Measurements from ENCODE around the gene SLC26A11.

SLC26A11 gene

GRCh38 chr17:80223838-80224497 lies 3.7 kb downstream of the SLC26A11 start:
- no peak for TF ChIP-seq CTCF (IDR thresholded peaks at IDR 0.05; ENCODE audit: extremely low read depth, missing control alignments)
- no peak for DNase-seq (ENCODE audit: low spot score)

DNA sequence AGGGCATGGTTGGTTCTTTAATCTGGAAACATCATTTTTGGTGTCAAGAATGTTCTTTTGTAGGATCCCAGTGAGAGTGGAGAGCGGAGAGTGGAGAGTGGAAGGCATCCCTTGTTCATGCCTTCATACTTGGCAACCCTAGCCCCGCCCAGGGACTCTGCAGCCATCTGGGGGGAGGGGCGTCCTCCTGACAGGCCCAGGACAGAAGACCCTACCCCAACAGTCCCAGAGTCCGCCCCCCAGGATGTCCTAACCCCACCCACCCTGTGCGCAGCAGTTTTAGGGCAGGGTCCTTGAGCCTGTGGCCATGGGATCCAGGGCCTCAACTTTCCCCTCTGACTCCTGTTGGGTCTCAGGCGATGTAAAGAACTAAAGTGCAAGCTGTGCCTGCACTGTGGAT lies 4.5 kb downstream of the SLC26A11 start:
- TF ChIP-seq CTCF (IDR thresholded peaks at IDR 0.05; ENCODE audit: extremely low read depth, missing control alignments) = no peak
- DNase-seq (ENCODE audit: low spot score) = no peak

DNA sequence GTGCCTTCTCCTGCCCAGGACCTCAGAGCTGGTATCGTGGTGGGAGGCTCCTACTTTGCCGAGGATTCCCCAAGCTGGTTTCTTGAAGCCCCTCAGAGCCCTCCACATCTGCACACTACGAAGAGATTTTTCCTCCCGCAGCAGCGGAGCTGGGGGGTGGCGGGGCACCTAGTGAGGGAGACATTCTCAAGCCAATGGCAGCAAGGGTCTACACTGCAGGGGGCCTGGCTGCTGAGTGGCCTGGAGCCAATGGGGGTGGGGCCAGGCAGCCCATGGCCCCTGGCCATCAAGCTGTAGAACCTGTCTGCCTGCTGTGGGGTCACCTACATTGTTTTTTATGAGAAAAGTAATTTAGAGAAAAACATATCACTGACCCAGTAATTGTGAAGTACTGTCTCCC lies 5.0 kb downstream of the SLC26A11 start:
- no peak for TF ChIP-seq CTCF (IDR thresholded peaks at IDR 0.05; ENCODE audit: extremely low read depth, missing control alignments)
- no peak for DNase-seq (ENCODE audit: low spot score)

- no peak for TF ChIP-seq CTCF (IDR thresholded peaks at IDR 0.05; ENCODE audit: extremely low read depth, missing control alignments)
- DNase-seq (ENCODE audit: low spot score) = no peak
These were observed 6.9 kb downstream of the SLC26A11 start for GRCh38 chr17:80227156-80227555.

GRCh38 chr17:80227666-80228065 lies 7.4 kb downstream of the SLC26A11 start:
- no peak for TF ChIP-seq CTCF (IDR thresholded peaks at IDR 0.05; ENCODE audit: extremely low read depth, missing control alignments)
- no peak for DNase-seq (ENCODE audit: low spot score)

GRCh38 chr17:80228477-80228876 lies 8.2 kb downstream of the SLC26A11 start:
- TF ChIP-seq CTCF (IDR thresholded peaks at IDR 0.05; ENCODE audit: extremely low read depth, missing control alignments) = no peak
- no peak for DNase-seq (ENCODE audit: low spot score)

GRCh38 chr17:80229011-80229410 lies 8.8 kb downstream of the SLC26A11 start:
- TF ChIP-seq CTCF (IDR thresholded peaks at IDR 0.05; ENCODE audit: extremely low read depth, missing control alignments) = no peak
- DNase-seq (ENCODE audit: low spot score) = no peak

Measured in GM20000 (cell line).